ENCODE data around the gene ZNF462. TPM values are rescaled to one million over a fixed set of nuclear protein-coding genes. Genes with fewer than 3 reads are reported as not detected.

The ZNF462 gene
- total RNA-seq, 1 donor from 2014 or later = 154 TPM

- Mint-ChIP-seq H3K9me3 (peaks cover 11% of the 10 kb centered on the region), H3K4me3 (no peak overlapping the region), H3K27ac (no peak overlapping the region), H3K36me3 (peaks cover 47% of the 10 kb centered on the region), H3K27me3 (ENCODE audit: low read depth) (no peaks in the 10 kb centered on the region), H3K4me1 (no peaks in the 10 kb centered on the region)
- no peak for TF ChIP-seq CTCF (IDR thresholded peaks at IDR 0.05; ENCODE audit: unreplicated experiment)
- DNase-seq (ENCODE audit: low spot score in 2 of 2, unreplicated experiment in 2 of 2) = no peak
These were observed 101.4 kb downstream of the ZNF462 start for GRCh38 chr9:106964329-106964728.

DNA sequence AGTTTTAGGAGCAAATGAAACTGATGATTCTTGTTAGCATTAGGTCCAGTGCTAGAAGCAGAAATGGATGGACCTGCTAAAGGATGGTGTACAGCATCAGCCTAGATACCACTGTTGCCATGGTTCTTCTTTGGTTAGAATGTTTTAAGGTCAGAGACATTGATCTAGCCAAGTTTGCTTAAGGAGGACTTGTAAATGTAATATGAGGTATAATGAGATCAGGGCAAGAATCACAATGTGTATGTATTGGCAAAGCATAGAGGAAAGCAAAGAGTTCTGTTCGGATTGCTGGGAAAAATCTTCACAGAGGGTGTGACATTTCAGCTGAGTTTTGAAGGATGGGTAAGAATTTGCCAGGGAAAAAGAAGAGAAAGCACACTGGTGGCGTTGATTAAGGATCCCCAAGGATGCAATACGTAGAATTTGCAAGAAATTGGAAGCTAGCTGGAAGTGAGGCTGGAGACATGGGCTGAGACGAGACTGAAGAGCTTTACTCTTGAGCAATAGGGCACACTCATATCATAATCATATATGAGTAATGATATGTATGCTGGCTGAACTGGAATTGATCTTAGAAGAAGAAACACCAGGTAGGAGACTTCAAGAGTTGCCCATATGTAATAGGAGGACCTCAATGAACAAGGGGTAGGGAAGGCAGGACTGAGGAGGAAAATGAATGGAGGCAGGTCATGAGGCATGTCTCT lies 102.0 kb downstream of the ZNF462 start:
- Mint-ChIP-seq H3K36me3 (peaks cover 41% of the 10 kb centered on the region), H3K4me3 (no peak overlapping the region), H3K9me3 (peaks cover 11% of the 10 kb centered on the region), H3K27ac (no peak overlapping the region), H3K27me3 (ENCODE audit: low read depth) (no peaks in the 10 kb centered on the region), H3K4me1 (peaks cover 5% of the 10 kb centered on the region)
- no peak for TF ChIP-seq CTCF (IDR thresholded peaks at IDR 0.05; ENCODE audit: unreplicated experiment)
- DNase-seq (ENCODE audit: low spot score in 2 of 2, unreplicated experiment in 2 of 2) = no peak

DNA sequence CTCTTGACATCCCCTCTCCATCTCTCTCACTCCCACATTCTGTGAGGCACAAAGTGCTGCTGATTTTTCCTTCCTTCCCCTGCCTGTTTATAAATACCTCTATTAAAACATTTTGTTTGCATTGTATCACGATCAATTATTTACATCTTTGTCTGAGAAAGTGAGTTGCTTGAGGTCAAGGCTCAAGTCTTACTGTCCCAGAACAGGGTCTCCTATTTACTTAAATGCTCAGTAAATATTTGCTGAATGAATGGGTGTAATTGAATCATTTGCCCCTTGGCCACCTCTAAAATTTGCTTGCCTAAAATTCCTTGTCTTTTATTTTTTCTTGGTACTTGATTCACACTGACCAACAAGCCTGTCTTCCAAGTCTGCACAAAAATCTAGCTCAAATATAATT lies 103.5 kb downstream of the ZNF462 start:
- no peaks in the 10 kb centered on the region for H3K27me3 Mint-ChIP-seq (ENCODE audit: low read depth)
- peaks cover 18% of the 10 kb centered on the region for H3K4me1 Mint-ChIP-seq
- H3K4me3 Mint-ChIP-seq = no peak overlapping the region
- H3K27ac Mint-ChIP-seq = no peak overlapping the region
- DNase-seq (ENCODE audit: low spot score in 2 of 2, unreplicated experiment in 2 of 2) = no peak
- peaks cover 26% of the 10 kb centered on the region for H3K36me3 Mint-ChIP-seq
- TF ChIP-seq CTCF (IDR thresholded peaks at IDR 0.05; ENCODE audit: unreplicated experiment) = no peak
- peaks cover 3% of the 10 kb centered on the region for H3K9me3 Mint-ChIP-seq

DNA sequence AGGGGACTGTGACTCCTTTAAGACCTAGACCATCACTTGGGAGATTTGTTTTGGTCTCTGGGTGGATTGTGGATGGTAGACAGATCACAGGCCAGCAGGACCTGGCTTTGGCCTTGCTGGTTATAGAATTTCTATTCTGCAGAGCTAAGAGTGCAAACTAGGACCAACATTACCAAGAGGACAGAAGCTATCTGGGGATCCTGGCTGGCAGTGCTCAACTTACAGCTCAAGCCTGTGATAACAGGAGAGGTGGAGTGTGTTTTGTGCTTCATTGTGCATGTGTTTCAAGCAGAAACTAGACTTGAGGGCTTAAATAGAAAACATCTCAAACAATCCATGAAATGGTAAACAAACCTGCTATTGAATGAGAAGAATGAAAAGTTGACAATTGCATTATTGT lies 106.7 kb downstream of the ZNF462 start:
- Mint-ChIP-seq H3K9me3 (no peaks in the 10 kb centered on the region), H3K27ac (peak overlapping the region; percentile 61), H3K36me3 (peaks cover 32% of the 10 kb centered on the region), H3K4me1 (peaks cover 18% of the 10 kb centered on the region), H3K4me3 (no peak overlapping the region), H3K27me3 (ENCODE audit: low read depth) (no peaks in the 10 kb centered on the region)
- no peak for TF ChIP-seq CTCF (IDR thresholded peaks at IDR 0.05; ENCODE audit: unreplicated experiment)
- no peak for DNase-seq (ENCODE audit: low spot score in 2 of 2, unreplicated experiment in 2 of 2)

DNA sequence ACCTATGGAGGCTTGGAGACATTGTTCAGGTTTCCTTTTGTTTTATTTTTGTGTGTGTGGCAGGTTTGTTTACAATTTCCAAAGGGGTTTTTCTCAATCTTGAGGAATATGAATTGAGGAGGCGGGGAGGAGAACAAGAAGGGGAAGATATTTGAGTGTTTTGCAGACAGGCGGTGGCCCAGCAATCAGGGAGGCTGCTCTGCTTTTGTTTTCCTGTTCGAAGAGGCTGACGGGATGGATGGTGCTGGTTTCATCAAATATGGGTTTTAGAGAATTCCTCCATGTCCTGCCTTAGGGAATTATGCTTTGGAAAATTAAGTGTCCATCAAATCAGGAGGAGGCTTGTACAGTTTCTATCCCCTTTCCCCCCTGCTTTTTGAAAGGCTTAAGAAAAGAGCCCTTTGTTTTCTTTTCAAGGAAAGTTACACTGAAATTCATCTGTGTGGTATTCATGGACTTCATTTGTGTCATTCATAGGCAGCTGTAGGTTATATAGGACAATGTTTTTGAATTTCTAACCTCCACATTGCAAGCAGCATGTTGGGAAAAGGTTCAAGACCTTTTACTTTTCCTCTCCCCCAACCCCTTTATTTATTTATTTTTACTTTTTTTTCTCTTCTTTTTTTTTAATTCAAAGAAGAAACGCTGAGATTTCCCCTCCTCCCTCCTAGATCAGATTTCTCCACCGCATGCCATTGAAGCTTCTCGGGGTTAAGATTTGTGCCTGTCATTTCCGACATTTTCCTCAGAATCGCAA lies 107.4 kb downstream of the ZNF462 start:
- peaks cover 18% of the 10 kb centered on the region for H3K4me1 Mint-ChIP-seq
- peak overlapping the region; percentile 72 for H3K27ac Mint-ChIP-seq
- TF ChIP-seq CTCF (IDR thresholded peaks at IDR 0.05; ENCODE audit: unreplicated experiment) = no peak
- H3K4me3 Mint-ChIP-seq = no peak overlapping the region
- peaks cover 32% of the 10 kb centered on the region for H3K36me3 Mint-ChIP-seq
- no peak for DNase-seq (ENCODE audit: low spot score in 2 of 2, unreplicated experiment in 2 of 2)
- no peaks in the 10 kb centered on the region for H3K27me3 Mint-ChIP-seq (ENCODE audit: low read depth)
- H3K9me3 Mint-ChIP-seq = no peaks in the 10 kb centered on the region
